Measurements from ENCODE around the gene TERC. TPM values are rescaled to one million over a fixed set of nuclear protein-coding genes. Genes with fewer than 3 reads are reported as not detected.

TERC gene
- total RNA-seq, 1 donor from 2014 or later = 2.5 TPM

DNA sequence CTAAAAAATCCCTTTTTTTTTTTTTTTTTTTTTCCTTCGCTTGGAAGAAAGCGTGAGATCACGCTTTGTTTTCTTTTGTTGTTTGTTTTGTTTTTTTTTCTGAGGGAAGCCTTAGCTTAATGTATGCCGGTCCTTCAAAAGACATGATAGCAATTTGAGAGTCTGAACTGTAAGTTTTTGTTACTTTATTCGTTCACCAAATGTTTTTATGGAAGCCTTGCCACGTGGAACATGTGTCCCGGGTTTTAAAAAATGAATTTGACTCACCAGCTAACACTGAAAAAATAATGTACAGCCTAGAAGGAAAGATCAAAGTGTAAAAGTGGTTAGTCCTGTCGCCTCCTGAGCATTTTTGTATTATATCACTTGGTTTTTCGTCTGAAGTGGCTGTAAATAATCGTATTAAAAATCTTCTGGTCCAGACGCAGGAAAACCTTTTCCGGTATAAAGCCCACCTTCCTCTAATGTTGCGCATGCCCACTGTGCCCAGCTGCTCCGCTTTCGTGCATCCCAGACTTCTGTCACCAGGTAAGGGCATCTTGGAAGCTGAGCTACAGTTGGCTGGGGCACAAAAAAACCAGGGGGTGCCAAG is 7.5 kb upstream of the TERC start:
- peak; percentile 32 for ATAC-seq (ENCODE audit: low read depth)
- H3K9me3 Mint-ChIP-seq = no peaks in the 10 kb centered on the region
- H3K4me3 Mint-ChIP-seq = peak overlapping the region; percentile 99
- H3K27me3 Mint-ChIP-seq = no peaks in the 10 kb centered on the region
- H3K4me1 Mint-ChIP-seq = peaks cover 49% of the 10 kb centered on the region
- intact Hi-C loops (cut with micrococcal nuclease) = loop anchor here (1.0 to 2.0 kb wide), 5 partner anchors 64 to 1678 kb away; partner anchors contain the start of genes GOLIM4 and SEC62
- ChIA-PET POLR2A (interaction anchor here (0.6 to 3.7 kb wide), 32 partner anchors 9 to 1097 kb away, joined by 3 to 86 read pairs (median 7); partner anchors contain the start of genes LRRC34, LRRIQ4, PHC3 and RPL22L1), CTCF (interaction anchor here (0.7 to 3.1 kb wide), 6 partner anchors 9 to 91 kb away, joined by 3 to 17 read pairs (median 3); no protein-coding TSS in a partner anchor)
- no peak for TF ChIP-seq CTCF (IDR thresholded peaks at IDR 0.05)
- peak overlapping the region; percentile 99 for H3K27ac Mint-ChIP-seq
- peaks cover 49% of the 10 kb centered on the region for H3K36me3 Mint-ChIP-seq (ENCODE audit: low read depth)
- DNase-seq = no peak

GRCh38 chr3:169771497-169772304 is 6.8 kb upstream of the TERC start:
- POLR2A ChIA-PET = interaction anchor here (0.6 to 3.7 kb wide), 25 partner anchors 8 to 1098 kb away, joined by 3 to 86 read pairs (median 7); partner anchors contain the start of genes PHC3, RPL22L1, SEC62 and SKIL
- no peaks in the 10 kb centered on the region for H3K9me3 Mint-ChIP-seq
- intact Hi-C loops (cut with micrococcal nuclease) = loop anchor here (1.0 to 2.0 kb wide), 5 partner anchors 65 to 1677 kb away; partner anchors contain the start of genes GOLIM4 and SEC62
- H3K4me1 Mint-ChIP-seq = peaks cover 43% of the 10 kb centered on the region
- peak overlapping the region; percentile 99 for H3K27ac Mint-ChIP-seq
- H3K27me3 Mint-ChIP-seq = no peaks in the 10 kb centered on the region
- DNase-seq (peak; percentile 40), ATAC-seq (ENCODE audit: low read depth) (peak; percentile 11)
- CTCF ChIA-PET = interaction anchor here (0.7 to 3.1 kb wide), 5 partner anchors 8 to 94 kb away, joined by 3 to 17 read pairs (median 3); no protein-coding TSS in a partner anchor
- no peak for TF ChIP-seq CTCF (IDR thresholded peaks at IDR 0.05)
- peaks cover 42% of the 10 kb centered on the region for H3K36me3 Mint-ChIP-seq (ENCODE audit: low read depth)
- peak overlapping the region; percentile 99 for H3K4me3 Mint-ChIP-seq

DNA sequence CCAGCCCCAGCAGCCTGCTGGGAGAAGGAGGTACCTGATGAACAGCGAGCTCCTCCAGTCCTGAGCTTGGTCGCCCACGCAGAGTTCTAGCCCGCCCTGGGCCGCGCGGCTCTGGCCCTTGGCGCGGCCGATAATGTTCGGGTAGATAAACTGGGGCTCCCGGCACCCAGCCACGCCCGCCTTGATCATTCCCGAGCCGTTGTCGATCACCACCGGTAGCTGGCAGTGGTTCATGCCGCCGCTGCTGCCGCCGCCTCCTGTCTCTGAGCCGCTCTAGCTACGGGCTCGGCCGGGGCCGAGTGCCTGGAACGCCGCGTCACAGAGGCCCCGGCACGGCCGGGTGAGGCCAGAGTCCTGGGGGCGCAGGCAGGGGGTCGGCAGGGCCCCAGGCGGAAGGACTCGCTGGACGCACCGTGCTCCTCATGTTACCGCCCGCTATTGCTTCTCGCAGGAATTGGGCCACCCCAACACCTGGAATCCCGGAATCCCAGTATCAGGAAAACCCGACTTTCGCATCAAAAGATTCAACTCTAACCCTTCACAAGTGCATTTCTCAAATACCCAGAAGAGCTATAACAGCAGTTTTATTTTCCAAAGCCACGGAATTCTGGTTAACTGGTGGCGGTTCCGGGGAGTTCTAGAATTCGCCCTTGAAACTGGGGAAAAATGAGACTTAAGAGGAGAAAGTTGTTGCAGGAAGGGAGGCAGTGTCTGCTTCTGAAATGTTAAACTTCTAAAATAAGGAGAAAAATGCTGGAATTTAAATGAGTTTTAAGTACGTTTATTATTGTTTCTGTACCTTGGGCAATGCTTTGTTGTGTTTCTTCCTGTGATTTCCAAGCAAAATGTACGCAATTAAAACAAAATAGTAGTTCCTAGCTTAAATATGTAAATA is 4.7 kb upstream of the TERC start, which contains the start of gene ACTRT3:
ACTRT3 (minus strand) TSS at position 275 of the 895 bp plus-strand sequence; CDS start at position 234, 41 bp downstream.
- CTCF ChIA-PET = interaction anchor here (0.9 kb wide), 1 partner anchor 44 kb away, joined by 3 read pairs; no protein-coding TSS in a partner anchor

More for the DNA sequence above, 4.7 kb upstream of the TERC start, which contains the start of gene ACTRT3:
- POLR2A ChIA-PET = interaction anchor here (0.5 to 1.6 kb wide), 17 partner anchors 43 to 588 kb away, joined by 3 to 13 read pairs (median 4); partner anchors contain the start of genes GPR160, LRRC34, LRRIQ4 and PHC3
- Mint-ChIP-seq H3K36me3 (ENCODE audit: low read depth) (peaks cover 28% of the 10 kb centered on the region), H3K4me1 (peaks cover 36% of the 10 kb centered on the region), H3K27me3 (no peaks in the 10 kb centered on the region), H3K4me3 (peak within 1 kb of the TSS; percentile 90), H3K27ac (peak within 1 kb of the TSS; percentile 84), H3K9me3 (peaks cover 6% of the 10 kb centered on the region)
- TF ChIP-seq CTCF (IDR thresholded peaks at IDR 0.05) = no peak
- ATAC-seq (ENCODE audit: low read depth) = peak; percentile 6
- peak; percentile 60 for DNase-seq
- intact Hi-C loops (cut with micrococcal nuclease) = no loop called here

Data from activated B cell treated with CpG ODN at 0.5 μM for 24 hours (primary cell).